Stimulated activated naive CD8-positive, alpha-beta T cell treated with anti-CD3 and anti-CD28 coated beads, Interleukin-15, amount 100 ng/mL, for 72 hours (primary cell): ENCODE measurements around the gene MUCL1.
A peak's percentile ranks its signal among the peaks of the same experiment; 100 is the strongest.

ENCODE experiments used
- ATAC-seq: fragments of 150-1000 bp; cut with Tn5 transposase; 2 replicates; pipeline ENCODE4 v1.10.0; 2021; ENCODE audit warnings: mild to moderate bottlenecking, moderate library complexity
- DNase-seq, 2 donors: peaks; one replicate each; pipeline ENCODE4 v3.0.0; 2021 to 2022
- H3K27ac Mint-ChIP-seq, 2 donors: one replicate each; pipeline ENCODE4 v1.8.0; 2022; ENCODE audit warnings: mild to moderate bottlenecking in 2 of 2, mixed read lengths in 2 of 2, moderate library complexity in 2 of 2
- H3K27me3 Mint-ChIP-seq: one replicate; pipeline ENCODE4 v1.8.0; 2022; ENCODE audit warnings: mixed read lengths
- H3K4me1 Mint-ChIP-seq: one replicate; pipeline ENCODE4 v1.8.0; 2022; ENCODE audit warnings: mild to moderate bottlenecking, mixed read lengths
- H3K4me3 Mint-ChIP-seq, 2 donors: one replicate each; pipeline ENCODE4 v1.8.0; 2022; ENCODE audit warnings: mild to moderate bottlenecking in 2 of 2, mixed read lengths in 2 of 2, moderate library complexity in 1 of 2
- H3K9me3 Mint-ChIP-seq, 2 donors: one replicate each; pipeline ENCODE4 v1.8.0; 2022; ENCODE audit warnings: mixed read lengths in 2 of 2

The MUCL1 gene

GRCh38 chr12:54853933-54854538 lies at the start of gene MUCL1:
Gene MUCL1 (plus strand): TSS chr12:54854516. CDS start chr12:54854583, 67 bp downstream.
- H3K27ac Mint-ChIP-seq: peak within 1 kb of the TSS in 1 of 2 donors; percentile 59
- H3K4me3 Mint-ChIP-seq: no peak within 1 kb of the TSS
- no peaks in the 10 kb centered on the region for H3K27me3 Mint-ChIP-seq
- H3K4me1 Mint-ChIP-seq: peaks cover 22% of the 10 kb centered on the region
- DNase-seq: peak; percentile 68 to 74
- ATAC-seq: peak; percentile 93
- H3K9me3 Mint-ChIP-seq: no peaks in the 10 kb centered on the region

- Mint-ChIP-seq H3K27me3 (peaks cover 8% of the 10 kb centered on the region), H3K4me1 (no peaks in the 10 kb centered on the region), H3K4me3 (no peak overlapping the region), H3K9me3 (peaks cover 5 to 33% of the 10 kb centered on the region in 2 donors), H3K27ac (no peak overlapping the region)
- no peak for DNase-seq
- no peak for ATAC-seq
Observed at GRCh38 chr12:54821676-54822075, 32.6 kb upstream of the MUCL1 start.

- DNase-seq (no peak), ATAC-seq (no peak)
- Mint-ChIP-seq H3K9me3 (peaks cover 5 to 22% of the 10 kb centered on the region in 2 donors), H3K27me3 (no peaks in the 10 kb centered on the region), H3K4me1 (no peaks in the 10 kb centered on the region), H3K4me3 (no peak overlapping the region), H3K27ac (no peak overlapping the region)
Observed at GRCh38 chr12:54824402-54824801, 29.9 kb upstream of the MUCL1 start.

GRCh38 chr12:54829511-54829910 lies 24.8 kb upstream of the MUCL1 start:
- H3K9me3 Mint-ChIP-seq: no peaks in the 10 kb centered on the region
- no peaks in the 10 kb centered on the region for H3K27me3 Mint-ChIP-seq
- ATAC-seq (no peak), DNase-seq (no peak)
- no peak overlapping the region for H3K4me3 Mint-ChIP-seq
- H3K27ac Mint-ChIP-seq: no peak overlapping the region
- no peaks in the 10 kb centered on the region for H3K4me1 Mint-ChIP-seq

GRCh38 chr12:54830199-54830598 lies 24.1 kb upstream of the MUCL1 start:
- no peaks in the 10 kb centered on the region for H3K9me3 Mint-ChIP-seq
- H3K4me1 Mint-ChIP-seq: no peaks in the 10 kb centered on the region
- DNase-seq: no peak
- no peak for ATAC-seq
- H3K27me3 Mint-ChIP-seq: no peaks in the 10 kb centered on the region
- peak overlapping the region in 1 of 2 donors; percentile 41 for H3K27ac Mint-ChIP-seq
- H3K4me3 Mint-ChIP-seq: no peak overlapping the region

GRCh38 chr12:54831631-54832030 lies 22.7 kb upstream of the MUCL1 start:
- Mint-ChIP-seq H3K27ac (no peak overlapping the region), H3K9me3 (peaks cover 0 to 5% of the 10 kb centered on the region in 2 donors), H3K27me3 (no peaks in the 10 kb centered on the region), H3K4me1 (no peaks in the 10 kb centered on the region), H3K4me3 (no peak overlapping the region)
- no peak for ATAC-seq
- DNase-seq: no peak

GRCh38 chr12:54840244-54840865 lies 14.0 kb upstream of the MUCL1 start:
- no peaks in the 10 kb centered on the region for H3K27me3 Mint-ChIP-seq
- H3K9me3 Mint-ChIP-seq: peaks cover 8 to 11% of the 10 kb centered on the region in 2 donors
- H3K27ac Mint-ChIP-seq: no peak overlapping the region
- no peak overlapping the region for H3K4me3 Mint-ChIP-seq
- DNase-seq (no peak), ATAC-seq (no peak)
- H3K4me1 Mint-ChIP-seq: no peaks in the 10 kb centered on the region

GRCh38 chr12:54857406-54857805 lies 3.1 kb downstream of the MUCL1 start:
- Mint-ChIP-seq H3K27me3 (peaks cover 8% of the 10 kb centered on the region), H3K9me3 (no peaks in the 10 kb centered on the region), H3K4me1 (peaks cover 24% of the 10 kb centered on the region), H3K4me3 (no peak overlapping the region), H3K27ac (no peak overlapping the region)
- DNase-seq (no peak), ATAC-seq (no peak)

GRCh38 chr12:54858562-54858961 lies 4.2 kb downstream of the MUCL1 start:
- peak in 1 of 2 donors; percentile 21 for DNase-seq
- no peak overlapping the region for H3K4me3 Mint-ChIP-seq
- H3K4me1 Mint-ChIP-seq: peaks cover 33% of the 10 kb centered on the region
- H3K27me3 Mint-ChIP-seq: peaks cover 8% of the 10 kb centered on the region
- peak; percentile 87 for ATAC-seq
- no peak overlapping the region for H3K27ac Mint-ChIP-seq
- H3K9me3 Mint-ChIP-seq: no peaks in the 10 kb centered on the region

GRCh38 chr12:54859502-54859901 lies 5.2 kb downstream of the MUCL1 start:
- Mint-ChIP-seq H3K9me3 (no peaks in the 10 kb centered on the region), H3K27ac (no peak overlapping the region), H3K27me3 (peaks cover 8% of the 10 kb centered on the region), H3K4me3 (no peak overlapping the region), H3K4me1 (peaks cover 35% of the 10 kb centered on the region)
- DNase-seq (no peak), ATAC-seq (no peak)

GRCh38 chr12:54861927-54862326 lies 7.6 kb downstream of the MUCL1 start:
- peaks cover 55% of the 10 kb centered on the region for H3K4me1 Mint-ChIP-seq
- H3K9me3 Mint-ChIP-seq: no peaks in the 10 kb centered on the region
- H3K4me3 Mint-ChIP-seq: no peak overlapping the region

GRCh38 chr12:54863948-54864618 lies 9.8 kb downstream of the MUCL1 start:
- DNase-seq (no peak), ATAC-seq (no peak)
- peaks cover 31% of the 10 kb centered on the region for H3K27me3 Mint-ChIP-seq
- no peak overlapping the region for H3K27ac Mint-ChIP-seq
- H3K9me3 Mint-ChIP-seq: no peaks in the 10 kb centered on the region
- peaks cover 41% of the 10 kb centered on the region for H3K4me1 Mint-ChIP-seq
- H3K4me3 Mint-ChIP-seq: peak overlapping the region in 1 of 2 donors; percentile 13

More at GRCh38 chr12:54861927-54862326, 7.6 kb downstream of the MUCL1 start:
- ATAC-seq: peak; percentile 24
- Mint-ChIP-seq H3K27me3 (peaks cover 9% of the 10 kb centered on the region), H3K27ac (no peak overlapping the region)
- DNase-seq: no peak

GRCh38 chr12:54865683-54866324 lies 11.5 kb downstream of the MUCL1 start:
- Mint-ChIP-seq H3K27ac (peak overlapping the region in 1 of 2 donors; percentile 74), H3K4me3 (peak overlapping the region in 1 of 2 donors; percentile 23), H3K9me3 (no peaks in the 10 kb centered on the region), H3K27me3 (peaks cover 24% of the 10 kb centered on the region), H3K4me1 (peaks cover 40% of the 10 kb centered on the region)
- ATAC-seq (peak; percentile 90), DNase-seq (peak in 1 of 2 donors; percentile 35)

GRCh38 chr12:54868690-54869089 lies 14.4 kb downstream of the MUCL1 start:
- no peak overlapping the region for H3K27ac Mint-ChIP-seq
- H3K4me1 Mint-ChIP-seq: peaks cover 28% of the 10 kb centered on the region
- DNase-seq: no peak
- no peak overlapping the region for H3K4me3 Mint-ChIP-seq
- H3K27me3 Mint-ChIP-seq: peaks cover 24% of the 10 kb centered on the region
- H3K9me3 Mint-ChIP-seq: no peaks in the 10 kb centered on the region
- no peak for ATAC-seq

GRCh38 chr12:54870048-54870447 lies 15.7 kb downstream of the MUCL1 start:
- no peak overlapping the region for H3K27ac Mint-ChIP-seq
- DNase-seq: no peak
- ATAC-seq: no peak
- H3K4me1 Mint-ChIP-seq: peaks cover 15% of the 10 kb centered on the region
- no peak overlapping the region for H3K4me3 Mint-ChIP-seq
- H3K27me3 Mint-ChIP-seq: peaks cover 24% of the 10 kb centered on the region
- no peaks in the 10 kb centered on the region for H3K9me3 Mint-ChIP-seq

GRCh38 chr12:54870617-54871016 lies 16.3 kb downstream of the MUCL1 start:
- no peak overlapping the region for H3K27ac Mint-ChIP-seq

More at GRCh38 chr12:54870617-54871016, 16.3 kb downstream of the MUCL1 start:
- Mint-ChIP-seq H3K27me3 (peaks cover 24% of the 10 kb centered on the region), H3K4me3 (no peak overlapping the region), H3K9me3 (no peaks in the 10 kb centered on the region), H3K4me1 (peaks cover 9% of the 10 kb centered on the region)
- DNase-seq (no peak), ATAC-seq (no peak)
